ENCODE results near the gene CDH4. TPM values are rescaled to one million over a fixed set of nuclear protein-coding genes. Genes with fewer than 3 reads are reported as not detected.

Gene CDH4
- total and polyA plus RNA-seq, 2 donors (not counting 1 experiment from before 2014, with no cell fraction given): not detected

DNA sequence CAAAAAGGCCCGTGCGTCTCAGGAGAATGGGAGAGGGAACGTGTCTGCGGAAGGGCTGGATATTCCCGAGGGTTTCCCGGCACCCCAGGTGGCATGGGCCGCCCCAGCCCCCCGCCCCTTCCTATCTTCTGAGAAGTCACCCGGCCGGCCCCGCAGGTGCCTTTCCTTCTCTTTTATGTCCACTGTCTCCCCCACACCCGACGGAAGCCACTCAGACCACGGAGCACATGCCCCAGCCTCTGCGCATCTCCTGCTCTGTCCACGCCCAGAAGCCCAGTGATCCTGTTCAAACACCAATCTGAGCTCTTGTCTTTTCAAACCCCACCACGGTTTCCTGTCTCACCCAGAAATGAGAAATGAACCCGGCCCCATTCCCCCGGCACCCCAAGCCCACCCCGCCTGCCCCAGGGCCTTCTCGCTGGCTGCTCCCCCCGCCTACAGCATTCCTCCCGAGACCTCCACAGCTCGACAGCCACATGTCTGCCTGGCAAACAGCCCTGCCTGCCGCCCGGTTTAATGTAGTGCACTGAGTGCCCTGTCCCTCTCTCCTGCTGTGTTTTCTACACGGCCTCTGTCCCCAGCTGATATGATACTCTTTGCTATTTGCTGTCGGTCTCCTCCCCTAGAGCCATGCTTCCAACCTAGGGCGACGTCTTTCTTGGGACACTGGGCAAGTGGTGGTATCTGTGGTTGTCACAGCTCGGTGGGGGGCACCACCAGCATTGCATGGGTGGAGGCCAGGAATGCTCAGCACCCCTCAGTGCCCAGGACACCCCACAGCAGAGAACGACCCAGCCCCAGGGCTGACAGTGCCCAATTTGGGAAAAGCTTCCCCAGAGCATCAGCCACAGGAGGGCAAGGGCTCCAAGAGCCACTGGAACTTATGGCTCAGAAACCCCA, 630.9 kb downstream of the CDH4 start:
- ChIA-PET CTCF (no interaction called here), POLR2A (no interaction called here)
- DNase-seq (no peak), ATAC-seq (ENCODE audit: low read depth) (no peak)
- no peaks in the 10 kb centered on the region for H3K9me3 Mint-ChIP-seq (ENCODE audit: insufficient read depth)
- WGBS (ENCODE audit: insufficient coverage): 47% methylated on average over 24 of the region's 32 CpGs
- H3K36me3 ChIP-seq (replicated peaks in 1 of 2; ENCODE audit: control extremely low read depth in 1 of 2, control insufficient read depth in 1 of 2, extremely low read depth in 1 of 2, insufficient read depth in 2 of 2, low read length in 1 of 2): no peaks in the 10 kb centered on the region
- no peaks in the 10 kb centered on the region for H4K20me1 ChIP-seq (ENCODE audit: control insufficient read depth, insufficient read depth, low read length, poor library complexity, severe bottlenecking)
- H3K79me2 ChIP-seq (ENCODE audit: control insufficient read depth, insufficient read depth, low read length): no peaks in the 10 kb centered on the region
- H3K9me3 ChIP-seq (ENCODE audit: control extremely low read depth in 1 of 3, control insufficient read depth in 2 of 3, insufficient read depth in 1 of 3, low read length in 2 of 3): peaks cover 0 to 14% (median 0%) of the 10 kb centered on the region in 3 donors
- no peaks in the 10 kb centered on the region for H3K27me3 ChIP-seq (replicated peaks in 1 of 4; ENCODE audit: control extremely low read depth in 1 of 4, control insufficient read depth in 3 of 4, insufficient read depth in 4 of 4, low read length in 3 of 4)
- intact Hi-C loops (cut with micrococcal nuclease): no loop called here
- no peak overlapping the region for H3K27ac ChIP-seq (ENCODE audit: low read length in 2 of 2)
- H3K4me1 ChIP-seq (ENCODE audit: control insufficient read depth in 2 of 2, insufficient read depth in 2 of 2, low read length in 2 of 2): no peaks in the 10 kb centered on the region
- no peak overlapping the region for H3K4me3 Mint-ChIP-seq
- H3K9ac ChIP-seq (ENCODE audit: low read length): no peak overlapping the region
- H3K27ac Mint-ChIP-seq: no peak overlapping the region
- TF ChIP-seq, protein P1, sequence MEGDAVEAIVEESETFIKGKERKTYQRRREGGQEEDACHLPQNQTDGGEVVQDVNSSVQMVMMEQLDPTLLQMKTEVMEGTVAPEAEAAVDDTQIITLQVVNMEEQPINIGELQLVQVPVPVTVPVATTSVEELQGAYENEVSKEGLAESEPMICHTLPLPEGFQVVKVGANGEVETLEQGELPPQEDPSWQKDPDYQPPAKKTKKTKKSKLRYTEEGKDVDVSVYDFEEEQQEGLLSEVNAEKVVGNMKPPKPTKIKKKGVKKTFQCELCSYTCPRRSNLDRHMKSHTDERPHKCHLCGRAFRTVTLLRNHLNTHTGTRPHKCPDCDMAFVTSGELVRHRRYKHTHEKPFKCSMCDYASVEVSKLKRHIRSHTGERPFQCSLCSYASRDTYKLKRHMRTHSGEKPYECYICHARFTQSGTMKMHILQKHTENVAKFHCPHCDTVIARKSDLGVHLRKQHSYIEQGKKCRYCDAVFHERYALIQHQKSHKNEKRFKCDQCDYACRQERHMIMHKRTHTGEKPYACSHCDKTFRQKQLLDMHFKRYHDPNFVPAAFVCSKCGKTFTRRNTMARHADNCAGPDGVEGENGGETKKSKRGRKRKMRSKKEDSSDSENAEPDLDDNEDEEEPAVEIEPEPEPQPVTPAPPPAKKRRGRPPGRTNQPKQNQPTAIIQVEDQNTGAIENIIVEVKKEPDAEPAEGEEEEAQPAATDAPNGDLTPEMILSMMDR (IDR thresholded peaks at IDR 0.05): no peak
- TF ChIP-seq EZH2 (IDR thresholded peaks at IDR 0.05; ENCODE audit: borderline replicate concordance, insufficient read depth, low read depth, low read length, poor library complexity, severe bottlenecking): no peak
- peaks cover 3% of the 10 kb centered on the region for H3K4me1 Mint-ChIP-seq
- H3K27me3 Mint-ChIP-seq: peaks cover 3% of the 10 kb centered on the region
- no peak overlapping the region for H3K4me2 ChIP-seq (replicated peaks; ENCODE audit: low read depth, low read length, poor library complexity, severe bottlenecking)
- no peak overlapping the region for H3K4me3 ChIP-seq (ENCODE audit: control extremely low read depth in 1 of 5, extremely low read depth in 1 of 5, insufficient read depth in 1 of 5, low read depth in 2 of 5, low read length in 4 of 5)
- H2AFZ ChIP-seq (ENCODE audit: insufficient read depth, low read depth, low read length, poor library complexity, severe bottlenecking): no peak overlapping the region

DNA sequence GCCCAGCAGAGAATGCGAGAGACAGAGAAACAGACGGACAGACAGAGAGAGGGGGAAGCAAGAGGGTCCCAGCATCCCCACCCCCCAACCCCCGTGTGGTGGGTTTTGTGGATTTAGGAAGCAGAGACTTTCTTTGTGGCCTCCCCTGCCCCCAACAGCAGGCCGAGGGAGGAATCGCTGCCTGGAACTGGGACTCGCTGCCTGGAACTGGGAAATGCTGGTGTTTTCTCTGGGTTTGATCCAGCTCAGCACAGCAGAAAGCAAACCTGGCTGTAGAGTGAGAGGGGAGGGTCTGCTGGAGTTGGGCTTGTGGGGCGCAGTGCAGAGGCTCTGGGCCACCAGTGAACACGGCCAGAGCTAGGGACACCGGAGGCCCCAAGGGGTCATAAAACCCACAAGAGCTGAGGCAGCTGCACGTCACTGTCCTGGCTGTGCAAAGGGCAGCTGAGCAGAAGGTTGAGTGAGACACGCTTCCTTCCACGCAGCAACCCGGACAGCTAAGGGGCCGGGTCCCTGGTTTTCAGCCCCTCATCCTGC, 631.9 kb downstream of the CDH4 start:
- H4K20me1 ChIP-seq (ENCODE audit: control insufficient read depth, insufficient read depth, low read length, poor library complexity, severe bottlenecking): no peaks in the 10 kb centered on the region
- Mint-ChIP-seq H3K27ac (no peak overlapping the region), H3K9me3 (ENCODE audit: insufficient read depth) (no peaks in the 10 kb centered on the region), H3K4me3 (no peak overlapping the region), H3K27me3 (peaks cover 3% of the 10 kb centered on the region), H3K4me1 (peaks cover 3% of the 10 kb centered on the region)
- TF ChIP-seq, protein P1 (IDR thresholded peaks at IDR 0.05): no peak
- no peak for TF ChIP-seq EZH2 (IDR thresholded peaks at IDR 0.05; ENCODE audit: borderline replicate concordance, insufficient read depth, low read depth, low read length, poor library complexity, severe bottlenecking)
- no peaks in the 10 kb centered on the region for H3K36me3 ChIP-seq (replicated peaks in 1 of 2; ENCODE audit: control extremely low read depth in 1 of 2, control insufficient read depth in 1 of 2, extremely low read depth in 1 of 2, insufficient read depth in 2 of 2, low read length in 1 of 2)
- POLR2A ChIA-PET: no interaction called here
- H3K9me3 ChIP-seq (ENCODE audit: control extremely low read depth in 1 of 3, control insufficient read depth in 2 of 3, insufficient read depth in 1 of 3, low read length in 2 of 3): peaks cover 0 to 14% (median 0%) of the 10 kb centered on the region in 3 donors
- CTCF ChIA-PET: no interaction called here
- peaks cover 0 to 3% (median 0%) of the 10 kb centered on the region in 4 experiments for H3K27me3 ChIP-seq (replicated peaks in 1 of 4; ENCODE audit: control extremely low read depth in 1 of 4, control insufficient read depth in 3 of 4, insufficient read depth in 4 of 4, low read length in 3 of 4)
- no peaks in the 10 kb centered on the region for H3K4me1 ChIP-seq (ENCODE audit: control insufficient read depth in 2 of 2, insufficient read depth in 2 of 2, low read length in 2 of 2)
- DNase-seq (no peak), ATAC-seq (ENCODE audit: low read depth) (no peak)
- no peak overlapping the region for H2AFZ ChIP-seq (ENCODE audit: insufficient read depth, low read depth, low read length, poor library complexity, severe bottlenecking)
- no peak overlapping the region for H3K4me3 ChIP-seq (ENCODE audit: control extremely low read depth in 1 of 5, extremely low read depth in 1 of 5, insufficient read depth in 1 of 5, low read depth in 2 of 5, low read length in 4 of 5)
- H3K9ac ChIP-seq (ENCODE audit: low read length): no peak overlapping the region
- no peak overlapping the region for H3K4me2 ChIP-seq (replicated peaks; ENCODE audit: low read depth, low read length, poor library complexity, severe bottlenecking)
- intact Hi-C loops (cut with micrococcal nuclease): no loop called here
- H3K27ac ChIP-seq (ENCODE audit: low read length in 2 of 2): no peak overlapping the region
- WGBS (ENCODE audit: insufficient coverage): 81% methylated on average over 11 of the region's 14 CpGs
- no peaks in the 10 kb centered on the region for H3K79me2 ChIP-seq (ENCODE audit: control insufficient read depth, insufficient read depth, low read length)

Data from B cell (primary cell).